K562 (cell line): ENCODE data around the gene GLYATL3.

Experiments used
- EGR1 ChIP-seq: fragments of 450-650 bp; conservative IDR thresholded peaks from 2 replicates; pipeline ENCODE4 v1.6.1; 2017; ENCODE audit warnings: mild to moderate bottlenecking
- ETV6 ChIP-seq, 3 experiments: fragments of 150-350 bp in 1 of 3; sonication (generic) in 1 of 3; formaldehyde crosslinking in 1 of 3; IDR thresholded peaks; 2 replicates each; pipeline versions ENCODE4 v1.6.1 to v1.8.0; 2014 to 2022; ENCODE audit warnings: borderline replicate concordance in 2 of 3, low read depth in 2 of 3, antibody characterized with exemption in 1 of 3, low read length in 1 of 3, mild to moderate bottlenecking in 1 of 3, missing genetic modification reagents in 1 of 3
- HDAC6 ChIP-seq: IDR thresholded peaks from 2 replicates; pipeline ENCODE4 v1.6.1; 2012; ENCODE audit warnings: low read depth, mild to moderate bottlenecking, control low read depth, inconsistent platforms, low read length, moderate library complexity
- TCF7 ChIP-seq: sonication (generic); IDR thresholded peaks from 2 replicates; pipeline ENCODE4 v1.6.1; 2016; ENCODE audit warnings: antibody characterized with exemption, borderline replicate concordance
- ZNF121 ChIP-seq: sonication (generic); formaldehyde crosslinking; conservative IDR thresholded peaks from 2 replicates; pipeline ENCODE4 v1.8.0; 2022; ENCODE audit warnings: missing genetic modification reagents
- ZNF280A ChIP-seq: fragments of 450-650 bp; IDR thresholded peaks from 2 replicates; pipeline ENCODE4 v1.6.1; 2018; ENCODE audit warnings: mild to moderate bottlenecking, low read depth; ENCODE audit not compliant: partially characterized antibody

GRCh38 chr6:49499126-49499525 is 597 bp upstream of the GLYATL3 start:
- no peak for TF ChIP-seq ETV6 (IDR thresholded peaks at IDR 0.05; ENCODE audit: borderline replicate concordance in 1 of 2, low read depth in 2 of 2, low read length in 1 of 2)
- TF ChIP-seq ETV6 (CRISPR knock-in tag; IDR thresholded peaks at IDR 0.05; ENCODE audit: borderline replicate concordance), result no peak
- no peak for TF ChIP-seq ZNF280A
- TF ChIP-seq ZNF121 (CRISPR knock-in tag), result no peak
- TF ChIP-seq HDAC6, result no peak
- TF ChIP-seq TCF7, result no peak
- TF ChIP-seq EGR1, result no peak
